Caco-2 (cell line): ENCODE data around the gene NEK10. TPM values are rescaled to one million over a fixed set of nuclear protein-coding genes. Genes with fewer than 3 reads are reported as not detected.

ENCODE experiments used
- BruUV-seq: library from RNA; stranded (reverse); fragments of 400-500 nt; replicated peaks from 2 replicates; lab custom pipeline; 2021; lab: Mats Ljungman, UMichigan
- CTCF ChIA-PET: fragments of 300-600 bp; sonication (Branson Sonifier 250); formaldehyde crosslinking; loops from one replicate; lab custom pipeline; 2022; ENCODE audit warnings: antibody characterized with exemption; lab: Charles Lee
- POLR2A ChIA-PET: fragments of 300-600 bp; sonication (Branson Sonifier 250); formaldehyde crosslinking; loops from one replicate; lab custom pipeline; 2022; ENCODE audit warnings: antibody characterized with exemption; lab: Charles Lee
- DNase-seq, 2 experiments: peaks; one replicate each; pipeline versions ENCODE4 v3.0.0 to v3.0.0-alpha.2; 2020 to 2022
- H3K27me3 ChIP-seq: replicated peaks from 2 replicates; pipeline ENCODE4 v1.6.0; 2011; ENCODE audit warnings: low read length; ENCODE audit not compliant: control insufficient read depth, insufficient read depth
- H3K36me3 ChIP-seq: 2 replicates; pipeline ENCODE4 v1.5.1; 2011; ENCODE audit warnings: low read length; ENCODE audit not compliant: control insufficient read depth, insufficient read depth
- H3K4me1 ChIP-seq: fragments of 250-450 bp; sonication (Bioruptor Pico); 2 replicates; pipeline ENCODE4 v1.5.1; 2020; ENCODE audit warnings: mild to moderate bottlenecking
- H3K4me3 ChIP-seq: 2 replicates; pipeline ENCODE4 v1.5.1; 2011; ENCODE audit warnings: low read depth, mild to moderate bottlenecking, control low read depth, low read length
- H3K9me3 ChIP-seq: fragments of 250-450 bp; sonication (Bioruptor Pico); 2 replicates; pipeline ENCODE4 v1.5.1; 2020; ENCODE audit warnings: mild to moderate bottlenecking, moderate library complexity
- H3K27ac Mint-ChIP-seq: one replicate; pipeline ENCODE4 v1.8.0; 2022; ENCODE audit warnings: mixed read lengths; ENCODE audit not compliant: unreplicated experiment
- H3K27me3 Mint-ChIP-seq: one replicate; pipeline ENCODE4 v1.8.0; 2022; ENCODE audit warnings: mixed read lengths; ENCODE audit not compliant: insufficient read depth, unreplicated experiment
- H3K36me3 Mint-ChIP-seq: one replicate; pipeline ENCODE4 v1.8.0; 2022; ENCODE audit warnings: mild to moderate bottlenecking, mixed read lengths; ENCODE audit not compliant: insufficient read depth, unreplicated experiment
- H3K4me1 Mint-ChIP-seq: one replicate; pipeline ENCODE4 v1.8.0; 2022; ENCODE audit warnings: low read depth, mixed read lengths; ENCODE audit not compliant: unreplicated experiment
- H3K4me3 Mint-ChIP-seq: one replicate; pipeline ENCODE4 v1.8.0; 2022; ENCODE audit warnings: mild to moderate bottlenecking, moderate library complexity, mixed read lengths; ENCODE audit not compliant: unreplicated experiment
- H3K9me3 Mint-ChIP-seq: one replicate; pipeline ENCODE4 v1.8.0; 2022; ENCODE audit warnings: mixed read lengths; ENCODE audit not compliant: unreplicated experiment
- CTCF ChIP-seq, 2 experiments: fragments of 200-600 bp in 1 of 2; IDR thresholded peaks; 1 replicate in 1 of 2; 2 replicates in 1 of 2; pipeline versions ENCODE4 v1.5.1 to v1.8.0; 2011 to 2022; ENCODE audit warnings: antibody characterized with exemption in 1 of 2, control low read depth in 1 of 2, inconsistent platforms in 1 of 2, low read depth in 1 of 2, low read length in 1 of 2, mild to moderate bottlenecking in 1 of 2, moderate library complexity in 1 of 2; ENCODE audit not compliant: insufficient read depth in 1 of 2, severe bottlenecking in 1 of 2, unreplicated experiment in 1 of 2
- intact Hi-C: fragments of 100-400 bp; cut with micrococcal nuclease; formaldehyde crosslinking; loops from one replicate; pipeline ENCODE4 v1.10.0; 2022; ENCODE audit not compliant: unreplicated experiment
- total RNA-seq: library from RNA; stranded (reverse); gene quantifications from 2 replicates; pipeline ENCODE4 v1.2.3, GENCODE V29; 2022

The NEK10 gene
- total RNA-seq, 1 experiment from 2014 or later, result 0.39 TPM

- no peak overlapping the region for H3K4me3 ChIP-seq
- DNase-seq, result no peak
- no peaks in the 10 kb centered on the region for H3K27me3 ChIP-seq
- Mint-ChIP-seq H3K4me1 (no peaks in the 10 kb centered on the region), H3K36me3 (no peaks in the 10 kb centered on the region), H3K27ac (no peak overlapping the region), H3K4me3 (no peak overlapping the region), H3K27me3 (no peaks in the 10 kb centered on the region), H3K9me3 (no peaks in the 10 kb centered on the region)
- intact Hi-C loops, result no loop called here
- TF ChIP-seq CTCF (IDR thresholded peaks at IDR 0.05; ENCODE audit: insufficient read depth in 1 of 2, low read depth in 1 of 2, low read length in 1 of 2, severe bottlenecking in 1 of 2, unreplicated experiment in 1 of 2), result no peak
- no peaks in the 10 kb centered on the region for H3K9me3 ChIP-seq
- ChIA-PET CTCF (no interaction called here), POLR2A (no interaction called here)
- no peaks in the 10 kb centered on the region for H3K4me1 ChIP-seq
- H3K36me3 ChIP-seq, result no peaks in the 10 kb centered on the region
- no TSS peak for BruUV-seq
These were observed 203.9 kb downstream of the NEK10 start for GRCh38 chr3:27165321-27165721.

GRCh38 chr3:27160779-27161287, 208.3 kb downstream of the NEK10 start:
- intact Hi-C loops, result no loop called here
- no peaks in the 10 kb centered on the region for H3K4me1 Mint-ChIP-seq
- Histone ChIP-seq H3K36me3 (no peaks in the 10 kb centered on the region), H3K4me1 (0 out of 2 replicates have a peak, but pooled peaks cover 8% of the 10 kb centered on the region), H3K4me3 (no peak overlapping the region), H3K9me3 (no peaks in the 10 kb centered on the region), H3K27me3 (no peaks in the 10 kb centered on the region)
- no peak overlapping the region for H3K27ac Mint-ChIP-seq
- DNase-seq, result no peak
- no peak overlapping the region for H3K4me3 Mint-ChIP-seq
- no peaks in the 10 kb centered on the region for H3K36me3 Mint-ChIP-seq
- ChIA-PET POLR2A (no interaction called here), CTCF (no interaction called here)
- no peaks in the 10 kb centered on the region for H3K27me3 Mint-ChIP-seq
- BruUV-seq, result no TSS peak
- no peak for TF ChIP-seq CTCF (IDR thresholded peaks at IDR 0.05; ENCODE audit: insufficient read depth in 1 of 2, low read depth in 1 of 2, low read length in 1 of 2, severe bottlenecking in 1 of 2, unreplicated experiment in 1 of 2)
- H3K9me3 Mint-ChIP-seq, result no peaks in the 10 kb centered on the region

- no peaks in the 10 kb centered on the region for H3K36me3 Mint-ChIP-seq
- ChIA-PET POLR2A (no interaction called here), CTCF (no interaction called here)
- Histone ChIP-seq H3K9me3 (no peaks in the 10 kb centered on the region), H3K27me3 (no peaks in the 10 kb centered on the region), H3K36me3 (no peaks in the 10 kb centered on the region), H3K4me1 (0 out of 2 replicates have a peak, but pooled peaks cover 8% of the 10 kb centered on the region), H3K4me3 (no peak overlapping the region)
- intact Hi-C loops, result no loop called here
- no peak for TF ChIP-seq CTCF (IDR thresholded peaks at IDR 0.05; ENCODE audit: insufficient read depth in 1 of 2, low read depth in 1 of 2, low read length in 1 of 2, severe bottlenecking in 1 of 2, unreplicated experiment in 1 of 2)
- H3K27me3 Mint-ChIP-seq, result no peaks in the 10 kb centered on the region
- H3K4me3 Mint-ChIP-seq, result no peak overlapping the region
- BruUV-seq, result no TSS peak
- DNase-seq, result no peak
- H3K4me1 Mint-ChIP-seq, result no peaks in the 10 kb centered on the region
- no peak overlapping the region for H3K27ac Mint-ChIP-seq
- no peaks in the 10 kb centered on the region for H3K9me3 Mint-ChIP-seq
These were observed 209.0 kb downstream of the NEK10 start for GRCh38 chr3:27160146-27160545.
